HFF-Myc (cell line): ENCODE data around the gene BLM.

Experiments used
- DNase-seq: peaks from one replicate; pipeline ENCODE4 v3.0.0-alpha.2; 2011; ENCODE audit warnings: low read depth; ENCODE audit errors: extremely low read depth
- H3K4me3 ChIP-seq: replicated peaks from 2 replicates; pipeline ENCODE4 v1.5.1; 2011; ENCODE audit warnings: low read depth, mild to moderate bottlenecking, control low read depth, low read length
- CTCF ChIP-seq: IDR thresholded peaks from 2 replicates; pipeline ENCODE4 v1.5.1; 2012; ENCODE audit warnings: mild to moderate bottlenecking, low read depth, low read length, control low read depth; ENCODE audit errors: missing control alignments

BLM gene

GRCh38 chr15:90799639-90800170 is 82.6 kb downstream of the BLM start:
- no peak for TF ChIP-seq CTCF

GRCh38 chr15:90801803-90802202 is 84.7 kb downstream of the BLM start:
- no peak for TF ChIP-seq CTCF
- no peak for DNase-seq

More at GRCh38 chr15:90799639-90800170, 82.6 kb downstream of the BLM start:
- no peak overlapping the region for H3K4me3 ChIP-seq
- DNase-seq, result no peak

GRCh38 chr15:90807074-90807785 is 90.1 kb downstream of the BLM start:
- no peak overlapping the region for H3K4me3 ChIP-seq
- TF ChIP-seq CTCF, result no peak
- no peak for DNase-seq

More at GRCh38 chr15:90801803-90802202, 84.7 kb downstream of the BLM start:
- no peak overlapping the region for H3K4me3 ChIP-seq

- H3K4me3 ChIP-seq, result no peak overlapping the region
- TF ChIP-seq CTCF, result no peak
- no peak for DNase-seq
These were observed 90.6 kb downstream of the BLM start for GRCh38 chr15:90807786-90808086.

GRCh38 chr15:90808517-90809235 is 91.5 kb downstream of the BLM start:
- TF ChIP-seq CTCF, result no peak
- DNase-seq, result no peak
- H3K4me3 ChIP-seq, result no peak overlapping the region

GRCh38 chr15:90809536-90809935 is 92.4 kb downstream of the BLM start:
- DNase-seq, result no peak
- H3K4me3 ChIP-seq, result no peak overlapping the region

More at GRCh38 chr15:90809536-90809935, 92.4 kb downstream of the BLM start:
- no peak for TF ChIP-seq CTCF
